ENCODE data around the gene CORO2A.

CORO2A gene

GRCh38 chr9:98192503-98193335, at the start of gene CORO2A:
TSS of gene CORO2A (minus strand) at chr9:98192637. CDS start at chr9:98157660, 34,977 bp downstream.
- peak within 1 kb of the TSS; percentile 58 for H3K27ac ChIP-seq
- TF ChIP-seq CTCF (IDR thresholded peaks at IDR 0.05) (peak; percentile 71), ZFX (IDR thresholded peaks at IDR 0.05; ENCODE audit: borderline replicate concordance) (no peak)

GRCh38 chr9:98241357-98242300, 49.2 kb upstream of the CORO2A start:
- no peak overlapping the region for H3K27ac ChIP-seq
- TF ChIP-seq ZFX (IDR thresholded peaks at IDR 0.05; ENCODE audit: borderline replicate concordance): no peak
- TF ChIP-seq CTCF (IDR thresholded peaks at IDR 0.05): no peak

GRCh38 chr9:98240475-98240874, 48.0 kb upstream of the CORO2A start:
- no peak overlapping the region for H3K27ac ChIP-seq
- TF ChIP-seq ZFX (IDR thresholded peaks at IDR 0.05; ENCODE audit: borderline replicate concordance): no peak
- TF ChIP-seq CTCF (IDR thresholded peaks at IDR 0.05): no peak

- no peak overlapping the region for H3K27ac ChIP-seq
- no peak for TF ChIP-seq CTCF (IDR thresholded peaks at IDR 0.05)
- TF ChIP-seq ZFX (IDR thresholded peaks at IDR 0.05; ENCODE audit: borderline replicate concordance): no peak
Observed at GRCh38 chr9:98236901-98237487, 44.6 kb upstream of the CORO2A start.

DNA sequence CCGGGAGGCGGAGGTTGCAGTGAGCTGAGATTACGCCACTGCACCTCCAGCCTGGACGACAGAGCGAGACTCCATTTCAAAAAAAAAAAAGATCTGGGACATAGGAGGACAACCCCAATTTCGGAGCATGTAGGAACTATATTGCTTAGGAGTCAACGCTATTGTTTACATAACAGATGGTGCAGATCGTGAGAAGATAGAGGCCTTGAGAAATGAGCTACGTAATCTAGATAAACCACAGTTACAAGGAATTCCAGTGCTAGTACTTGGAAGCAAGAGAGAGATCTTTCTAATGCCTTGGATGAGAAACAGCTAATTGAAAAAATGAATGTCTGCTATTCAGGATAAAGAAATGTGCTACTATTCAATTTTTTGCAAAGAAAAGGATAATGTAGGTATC, 42.7 kb upstream of the CORO2A start:
- TF ChIP-seq CTCF (IDR thresholded peaks at IDR 0.05): no peak
- no peak for TF ChIP-seq ZFX (IDR thresholded peaks at IDR 0.05; ENCODE audit: borderline replicate concordance)
- H3K27ac ChIP-seq: no peak overlapping the region

- TF ChIP-seq CTCF (IDR thresholded peaks at IDR 0.05) (no peak), ZFX (IDR thresholded peaks at IDR 0.05; ENCODE audit: borderline replicate concordance) (no peak)
- H3K27ac ChIP-seq: no peak overlapping the region
Observed at GRCh38 chr9:98234245-98234825, 41.9 kb upstream of the CORO2A start.
